SK-N-SH (cell line): Measurements from ENCODE around the gene GCN1. TPM values are rescaled to one million over a fixed set of nuclear protein-coding genes. Genes with fewer than 3 reads are reported as not detected.

Source experiments
- EP300 ChIP-seq, 2 experiments: IDR thresholded peaks; 2 replicates each; pipeline versions ENCODE4 v1.4.0 to v1.6.1; 2012; ENCODE audit warnings: borderline replicate concordance in 1 of 2, low read depth in 1 of 2, low read length in 1 of 2
- FOSL2 ChIP-seq: IDR thresholded peaks from 2 replicates; pipeline ENCODE4 v1.4.0; 2012; ENCODE audit warnings: low read depth, mild to moderate bottlenecking, moderate library complexity, borderline replicate concordance
- FOXJ3 ChIP-seq: sonication (generic); formaldehyde crosslinking; IDR thresholded peaks from 2 replicates; pipeline ENCODE4 v1.5.1; 2020; ENCODE audit warnings: mild to moderate bottlenecking, missing genetic modification reagents
- GABPA ChIP-seq: IDR thresholded peaks from 2 replicates; pipeline ENCODE4 v1.4.0; 2012; ENCODE audit warnings: low read depth, mild to moderate bottlenecking
- GATA2 ChIP-seq: sonication (generic); formaldehyde crosslinking; IDR thresholded peaks from 2 replicates; pipeline ENCODE4 v1.5.0; 2020; ENCODE audit warnings: mild to moderate bottlenecking, missing genetic modification reagents
- NFIC ChIP-seq: IDR thresholded peaks from 2 replicates; pipeline ENCODE4 v1.4.0; 2012; ENCODE audit warnings: borderline replicate concordance
- RFX5 ChIP-seq: IDR thresholded peaks from 2 replicates; pipeline ENCODE4 v1.6.1; 2012; ENCODE audit warnings: mild to moderate bottlenecking, improper control_type of control experiment, low read length
- RXRA ChIP-seq: IDR thresholded peaks from 2 replicates; pipeline ENCODE4 v1.4.0; 2012; ENCODE audit warnings: low read depth, mild to moderate bottlenecking, borderline replicate concordance
- SMC3 ChIP-seq: IDR thresholded peaks from 2 replicates; pipeline ENCODE4 v1.6.1; 2012; ENCODE audit warnings: low read depth, low read length, improper control_type of control experiment
- TAF1 ChIP-seq: IDR thresholded peaks from 2 replicates; pipeline ENCODE4 v1.6.1; 2012; ENCODE audit warnings: low read depth, mild to moderate bottlenecking, low read length, moderate library complexity, borderline replicate concordance
- TCF12 ChIP-seq: IDR thresholded peaks from 2 replicates; pipeline ENCODE4 v1.4.0; 2012
- TEAD4 ChIP-seq: IDR thresholded peaks from 2 replicates; pipeline ENCODE4 v1.4.0; 2012; ENCODE audit warnings: mild to moderate bottlenecking, borderline replicate concordance; ENCODE audit not compliant: insufficient read depth
- YY1 ChIP-seq: IDR thresholded peaks from 2 replicates; pipeline ENCODE4 v1.4.0; 2012; ENCODE audit warnings: low read depth, mild to moderate bottlenecking
- polyA plus RNA-seq, 3 experiments: library from polyadenylated mRNA; depleted of rRNA; stranded (reverse); fragments of >200 nt; gene quantifications; 2 replicates each; pipeline ENCODE4 v1.2.3, GENCODE V29; 2012
- TF ChIP-seq, protein P1 (sequence below): IDR thresholded peaks from 2 replicates; pipeline ENCODE4 v1.6.1; 2012; ENCODE audit warnings: mild to moderate bottlenecking, low read depth, low read length, moderate library complexity
- TF ChIP-seq, protein P2 (sequence below): fragments of 150-350 bp; IDR thresholded peaks from 2 replicates; pipeline ENCODE4 v1.6.1; 2017; ENCODE audit warnings: antibody characterized with exemption, low read length, low read depth, borderline replicate concordance
- TF ChIP-seq, protein P3 (sequence below): IDR thresholded peaks from 2 replicates; pipeline ENCODE4 v1.4.0; 2012; ENCODE audit warnings: low read depth, borderline replicate concordance
- TF ChIP-seq, protein P4 (sequence below): IDR thresholded peaks from 2 replicates; pipeline ENCODE4; 2012
- TF ChIP-seq, protein P5 (sequence below): fragments of 150-350 bp; IDR thresholded peaks from 2 replicates; pipeline ENCODE4 v1.6.1; 2016; ENCODE audit warnings: mild to moderate bottlenecking, low read depth, low read length
- TF ChIP-seq, protein P6 (sequence below): IDR thresholded peaks from 2 replicates; pipeline ENCODE4 v1.4.0; 2012; ENCODE audit warnings: low read depth, borderline replicate concordance

Gene GCN1
- polyA plus RNA-seq, 1 of the 3 experiments (the other 2 are of a cell fraction) = 54.4 TPM

DNA sequence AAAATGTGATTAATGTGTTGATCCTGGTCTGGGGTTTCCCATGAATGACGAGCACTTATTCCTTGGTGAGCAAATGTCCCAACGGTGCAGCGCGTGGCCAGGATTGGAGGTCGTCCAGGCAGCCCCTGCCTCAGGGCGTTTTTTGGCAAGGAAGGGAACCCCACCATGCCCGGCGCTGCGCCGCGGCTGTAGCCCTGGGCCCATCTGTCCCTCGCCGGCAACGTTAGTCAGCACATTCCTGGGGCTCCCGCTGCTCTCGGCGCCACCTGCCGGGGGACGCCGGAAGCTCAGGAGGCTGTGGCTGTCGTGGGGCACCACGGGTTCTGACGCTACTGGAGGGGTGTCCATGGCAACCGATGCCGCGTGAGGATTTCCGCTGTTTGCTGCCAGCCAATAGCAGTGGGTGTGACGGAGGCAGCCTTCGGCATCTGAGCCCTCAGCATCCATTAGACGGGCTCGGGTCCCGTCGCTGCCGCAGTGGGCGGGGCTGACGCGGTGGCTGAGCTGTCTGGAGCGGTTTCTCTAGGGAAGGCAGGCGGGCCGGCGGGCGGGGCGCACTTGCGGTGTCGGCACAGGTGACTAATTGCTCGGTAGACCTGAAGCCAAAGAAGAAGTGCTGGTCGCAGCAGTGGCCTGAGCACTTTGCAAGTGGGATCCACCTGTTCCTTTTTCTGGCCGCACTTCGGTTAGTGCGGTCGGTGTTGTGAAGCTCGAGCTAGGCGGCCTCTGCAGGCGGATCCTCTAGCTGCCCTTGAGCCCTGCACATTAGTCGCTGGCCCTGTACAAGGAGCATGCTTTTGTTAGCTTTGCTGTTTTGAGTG is 107.5 kb downstream of the GCN1 start (continued):
- TF ChIP-seq, protein P1, sequence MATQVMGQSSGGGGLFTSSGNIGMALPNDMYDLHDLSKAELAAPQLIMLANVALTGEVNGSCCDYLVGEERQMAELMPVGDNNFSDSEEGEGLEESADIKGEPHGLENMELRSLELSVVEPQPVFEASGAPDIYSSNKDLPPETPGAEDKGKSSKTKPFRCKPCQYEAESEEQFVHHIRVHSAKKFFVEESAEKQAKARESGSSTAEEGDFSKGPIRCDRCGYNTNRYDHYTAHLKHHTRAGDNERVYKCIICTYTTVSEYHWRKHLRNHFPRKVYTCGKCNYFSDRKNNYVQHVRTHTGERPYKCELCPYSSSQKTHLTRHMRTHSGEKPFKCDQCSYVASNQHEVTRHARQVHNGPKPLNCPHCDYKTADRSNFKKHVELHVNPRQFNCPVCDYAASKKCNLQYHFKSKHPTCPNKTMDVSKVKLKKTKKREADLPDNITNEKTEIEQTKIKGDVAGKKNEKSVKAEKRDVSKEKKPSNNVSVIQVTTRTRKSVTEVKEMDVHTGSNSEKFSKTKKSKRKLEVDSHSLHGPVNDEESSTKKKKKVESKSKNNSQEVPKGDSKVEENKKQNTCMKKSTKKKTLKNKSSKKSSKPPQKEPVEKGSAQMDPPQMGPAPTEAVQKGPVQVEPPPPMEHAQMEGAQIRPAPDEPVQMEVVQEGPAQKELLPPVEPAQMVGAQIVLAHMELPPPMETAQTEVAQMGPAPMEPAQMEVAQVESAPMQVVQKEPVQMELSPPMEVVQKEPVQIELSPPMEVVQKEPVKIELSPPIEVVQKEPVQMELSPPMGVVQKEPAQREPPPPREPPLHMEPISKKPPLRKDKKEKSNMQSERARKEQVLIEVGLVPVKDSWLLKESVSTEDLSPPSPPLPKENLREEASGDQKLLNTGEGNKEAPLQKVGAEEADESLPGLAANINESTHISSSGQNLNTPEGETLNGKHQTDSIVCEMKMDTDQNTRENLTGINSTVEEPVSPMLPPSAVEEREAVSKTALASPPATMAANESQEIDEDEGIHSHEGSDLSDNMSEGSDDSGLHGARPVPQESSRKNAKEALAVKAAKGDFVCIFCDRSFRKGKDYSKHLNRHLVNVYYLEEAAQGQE = peak; percentile 70; the same call in 1 of the 2 replicates
- TF ChIP-seq SMC3 (peak; percentile 70), TEAD4 (peak; percentile 92), TCF12 (peak; percentile 69; the same call in 1 of the 2 replicates), GABPA (peak; percentile 17; the same call in 1 of the 2 replicates), FOSL2 (peak; percentile 18; the same call in 1 of the 2 replicates), RFX5 (peak; percentile 93), EP300 (IDR thresholded peaks at IDR 0.05; ENCODE audit: borderline replicate concordance in 1 of 2, low read depth in 1 of 2, low read length in 1 of 2) (peak in 1 of 2 experiments; percentile 57; a peak in 2 of 4 replicates), YY1 (peak; percentile 52; the same call in 1 of the 2 replicates), RXRA (no peak), FOXJ3 (CRISPR knock-in tag) (peak; percentile 78; the same call in 1 of the 2 replicates), TAF1 (peak; percentile 62; the same call in 1 of the 2 replicates), GATA2 (CRISPR knock-in tag) (no peak), NFIC (peak; percentile 22; the same call in 1 of the 2 replicates)
- TF ChIP-seq, protein P2, sequence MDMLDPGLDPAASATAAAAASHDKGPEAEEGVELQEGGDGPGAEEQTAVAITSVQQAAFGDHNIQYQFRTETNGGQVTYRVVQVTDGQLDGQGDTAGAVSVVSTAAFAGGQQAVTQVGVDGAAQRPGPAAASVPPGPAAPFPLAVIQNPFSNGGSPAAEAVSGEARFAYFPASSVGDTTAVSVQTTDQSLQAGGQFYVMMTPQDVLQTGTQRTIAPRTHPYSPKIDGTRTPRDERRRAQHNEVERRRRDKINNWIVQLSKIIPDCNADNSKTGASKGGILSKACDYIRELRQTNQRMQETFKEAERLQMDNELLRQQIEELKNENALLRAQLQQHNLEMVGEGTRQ = no peak
- TF ChIP-seq, protein P3, sequence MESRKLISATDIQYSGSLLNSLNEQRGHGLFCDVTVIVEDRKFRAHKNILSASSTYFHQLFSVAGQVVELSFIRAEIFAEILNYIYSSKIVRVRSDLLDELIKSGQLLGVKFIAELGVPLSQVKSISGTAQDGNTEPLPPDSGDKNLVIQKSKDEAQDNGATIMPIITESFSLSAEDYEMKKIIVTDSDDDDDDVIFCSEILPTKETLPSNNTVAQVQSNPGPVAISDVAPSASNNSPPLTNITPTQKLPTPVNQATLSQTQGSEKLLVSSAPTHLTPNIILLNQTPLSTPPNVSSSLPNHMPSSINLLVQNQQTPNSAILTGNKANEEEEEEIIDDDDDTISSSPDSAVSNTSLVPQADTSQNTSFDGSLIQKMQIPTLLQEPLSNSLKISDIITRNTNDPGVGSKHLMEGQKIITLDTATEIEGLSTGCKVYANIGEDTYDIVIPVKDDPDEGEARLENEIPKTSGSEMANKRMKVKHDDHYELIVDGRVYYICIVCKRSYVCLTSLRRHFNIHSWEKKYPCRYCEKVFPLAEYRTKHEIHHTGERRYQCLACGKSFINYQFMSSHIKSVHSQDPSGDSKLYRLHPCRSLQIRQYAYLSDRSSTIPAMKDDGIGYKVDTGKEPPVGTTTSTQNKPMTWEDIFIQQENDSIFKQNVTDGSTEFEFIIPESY = no peak
- TF ChIP-seq, protein P4, sequence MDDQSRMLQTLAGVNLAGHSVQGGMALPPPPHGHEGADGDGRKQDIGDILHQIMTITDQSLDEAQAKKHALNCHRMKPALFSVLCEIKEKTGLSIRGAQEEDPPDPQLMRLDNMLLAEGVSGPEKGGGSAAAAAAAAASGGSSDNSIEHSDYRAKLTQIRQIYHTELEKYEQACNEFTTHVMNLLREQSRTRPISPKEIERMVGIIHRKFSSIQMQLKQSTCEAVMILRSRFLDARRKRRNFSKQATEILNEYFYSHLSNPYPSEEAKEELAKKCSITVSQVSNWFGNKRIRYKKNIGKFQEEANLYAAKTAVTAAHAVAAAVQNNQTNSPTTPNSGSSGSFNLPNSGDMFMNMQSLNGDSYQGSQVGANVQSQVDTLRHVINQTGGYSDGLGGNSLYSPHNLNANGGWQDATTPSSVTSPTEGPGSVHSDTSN = peak; percentile 40
- TF ChIP-seq, protein P5, sequence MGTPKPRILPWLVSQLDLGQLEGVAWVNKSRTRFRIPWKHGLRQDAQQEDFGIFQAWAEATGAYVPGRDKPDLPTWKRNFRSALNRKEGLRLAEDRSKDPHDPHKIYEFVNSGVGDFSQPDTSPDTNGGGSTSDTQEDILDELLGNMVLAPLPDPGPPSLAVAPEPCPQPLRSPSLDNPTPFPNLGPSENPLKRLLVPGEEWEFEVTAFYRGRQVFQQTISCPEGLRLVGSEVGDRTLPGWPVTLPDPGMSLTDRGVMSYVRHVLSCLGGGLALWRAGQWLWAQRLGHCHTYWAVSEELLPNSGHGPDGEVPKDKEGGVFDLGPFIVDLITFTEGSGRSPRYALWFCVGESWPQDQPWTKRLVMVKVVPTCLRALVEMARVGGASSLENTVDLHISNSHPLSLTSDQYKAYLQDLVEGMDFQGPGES = no peak; the same call in 1 of the 2 replicates
- TF ChIP-seq, protein P6, sequence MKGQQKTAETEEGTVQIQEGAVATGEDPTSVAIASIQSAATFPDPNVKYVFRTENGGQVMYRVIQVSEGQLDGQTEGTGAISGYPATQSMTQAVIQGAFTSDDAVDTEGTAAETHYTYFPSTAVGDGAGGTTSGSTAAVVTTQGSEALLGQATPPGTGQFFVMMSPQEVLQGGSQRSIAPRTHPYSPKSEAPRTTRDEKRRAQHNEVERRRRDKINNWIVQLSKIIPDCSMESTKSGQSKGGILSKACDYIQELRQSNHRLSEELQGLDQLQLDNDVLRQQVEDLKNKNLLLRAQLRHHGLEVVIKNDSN = peak; percentile 62; the same call in 1 of the 2 replicates
